DMS79 treated with DMSO at 0.1 percent for 48 hours (cell line): ENCODE measurements around the gene CD300LF.

ENCODE experiments used
- DNase-seq: peaks from one replicate; lab custom pipeline; 2025; lab: John Stamatoyannopoulos, UW

CD300LF gene

GRCh38 chr17:74686761-74687160 lies 26.0 kb downstream of the CD300LF start:
- no peak for DNase-seq

GRCh38 chr17:74682471-74683190 lies 30.1 kb downstream of the CD300LF start:
- no peak for DNase-seq

- DNase-seq = no peak
Measured at GRCh38 chr17:74682028-74682427, 30.7 kb downstream of the CD300LF start.

GRCh38 chr17:74680941-74681340 lies 31.8 kb downstream of the CD300LF start:
- DNase-seq = no peak

GRCh38 chr17:74680213-74680612 lies 32.5 kb downstream of the CD300LF start:
- no peak for DNase-seq

- DNase-seq = no peak
Measured at GRCh38 chr17:74679374-74679773, 33.3 kb downstream of the CD300LF start.

GRCh38 chr17:74678541-74678940 lies 34.2 kb downstream of the CD300LF start:
- no peak for DNase-seq

- DNase-seq = peak; percentile 73
Measured at GRCh38 chr17:74677558-74678466, 34.9 kb downstream of the CD300LF start.

GRCh38 chr17:74671031-74671771 lies 41.5 kb downstream of the CD300LF start:
- no peak for DNase-seq

- DNase-seq = no peak
Measured at GRCh38 chr17:74670329-74670728, 42.4 kb downstream of the CD300LF start.

- DNase-seq = no peak
Measured at GRCh38 chr17:74663561-74663960, 49.2 kb downstream of the CD300LF start.

GRCh38 chr17:74659889-74660288 lies 52.8 kb downstream of the CD300LF start:
- DNase-seq = no peak

GRCh38 chr17:74658620-74659019 lies 54.1 kb downstream of the CD300LF start:
- no peak for DNase-seq

- DNase-seq = peak; percentile 7
Measured at GRCh38 chr17:74654742-74655141, 58.0 kb downstream of the CD300LF start.

GRCh38 chr17:74652020-74652419 lies 60.7 kb downstream of the CD300LF start:
- DNase-seq = no peak

GRCh38 chr17:74649909-74650308 lies 62.8 kb downstream of the CD300LF start:
- DNase-seq = no peak

- DNase-seq = no peak
Measured at GRCh38 chr17:74647871-74648672, 64.7 kb downstream of the CD300LF start.

- DNase-seq = no peak
Measured at GRCh38 chr17:74646231-74646630, 66.5 kb downstream of the CD300LF start.

GRCh38 chr17:74645010-74645409 lies 67.7 kb downstream of the CD300LF start:
- no peak for DNase-seq

GRCh38 chr17:74644419-74644818 lies 68.3 kb downstream of the CD300LF start:
- DNase-seq = no peak
